Stimulated activated CD8-positive, alpha-beta memory T cell treated with anti-CD3 and anti-CD28 coated beads, Interleukin-15, amount 100 ng/mL, for 24 hours (primary cell): ENCODE results near the gene FGGY.
"Not testable (repeated sequence)": the region's sequence is repeated elsewhere in the genome, so short reads cannot be mapped to it uniquely, and the experiment has no call there.

Experiments used
- DNase-seq: peaks from one replicate; pipeline ENCODE4 v3.0.0-alpha.2; 2020; ENCODE audit warnings: low read depth

FGGY gene

DNA sequence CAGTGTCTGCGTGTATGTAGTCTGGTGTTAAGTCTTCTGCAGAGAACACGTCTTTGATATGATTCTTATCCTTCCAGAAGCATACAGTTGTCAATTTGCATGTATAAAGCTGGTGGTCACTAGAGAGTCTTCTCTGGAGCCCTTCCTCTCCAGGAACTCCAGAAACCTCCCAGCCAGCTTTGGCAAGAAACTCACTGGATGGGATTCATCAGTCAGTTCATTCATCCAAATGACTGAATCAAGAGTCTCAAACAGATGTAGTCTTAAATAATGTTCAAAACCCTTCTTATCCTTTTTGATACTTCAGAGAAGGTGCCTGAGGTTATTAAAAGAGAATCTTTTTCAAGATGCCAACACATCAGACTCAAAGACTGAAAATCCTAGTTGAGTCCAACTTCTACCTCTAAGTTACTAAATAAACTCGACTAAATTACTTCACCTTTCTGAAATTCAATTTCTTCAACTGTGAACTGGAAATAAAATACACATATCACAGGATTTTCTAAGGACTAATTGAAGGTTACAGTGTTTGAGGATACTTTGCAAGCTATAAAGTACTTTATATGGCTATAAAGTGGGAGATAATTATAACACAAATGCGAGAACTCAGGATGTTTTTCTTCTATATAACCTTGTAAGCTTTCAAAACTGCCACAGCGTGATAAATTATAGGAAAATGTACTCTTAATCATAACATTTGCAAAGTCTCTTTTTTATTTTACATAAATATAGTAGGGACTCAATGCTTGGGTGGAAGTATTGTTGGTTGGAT, 252.4 kb downstream of the FGGY start:
- no peak for DNase-seq

DNA sequence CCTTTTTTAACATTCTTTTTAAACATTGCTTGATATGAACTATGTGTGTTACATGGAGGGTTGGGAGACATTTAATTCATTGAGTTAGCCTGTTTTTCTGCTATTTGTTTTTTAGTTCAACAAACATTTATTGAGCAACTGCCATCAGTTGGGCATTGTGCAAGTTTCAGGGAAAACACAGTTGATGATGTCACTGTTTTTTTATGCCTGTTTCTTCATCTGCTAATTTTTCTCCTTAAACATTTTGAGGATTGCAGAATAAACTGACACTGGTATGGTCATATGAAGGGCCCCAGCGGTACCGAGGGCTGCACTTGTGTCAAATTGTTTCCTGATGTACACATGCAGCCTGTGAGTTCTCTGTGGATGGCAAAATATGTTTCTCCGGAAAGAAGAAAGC, 253.0 kb downstream of the FGGY start:
- DNase-seq = no peak

GRCh38 chr1:59552007-59552406, 255.1 kb downstream of the FGGY start:
- no peak for DNase-seq

DNA sequence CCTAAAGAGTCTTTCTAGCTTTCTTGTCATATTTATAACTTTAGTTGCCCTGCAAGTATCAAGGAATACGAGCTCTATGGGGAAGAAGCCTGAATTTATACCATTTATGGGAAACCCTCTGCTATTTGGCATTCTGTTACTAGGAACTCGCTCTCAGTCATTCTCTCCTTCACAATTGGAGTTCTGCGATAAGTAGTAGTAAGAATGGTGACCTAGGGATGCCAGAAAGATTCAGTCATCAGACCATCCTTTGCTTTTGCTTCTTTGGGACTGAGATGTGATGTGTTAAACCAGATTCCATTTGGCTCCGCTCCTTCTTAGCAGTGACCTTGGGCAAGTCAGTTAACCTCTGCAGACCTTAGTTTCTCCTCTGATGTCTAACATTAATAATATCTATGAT, 256.5 kb downstream of the FGGY start:
- DNase-seq = no peak

GRCh38 chr1:59554011-59554663, 257.2 kb downstream of the FGGY start:
- DNase-seq = no peak

DNA sequence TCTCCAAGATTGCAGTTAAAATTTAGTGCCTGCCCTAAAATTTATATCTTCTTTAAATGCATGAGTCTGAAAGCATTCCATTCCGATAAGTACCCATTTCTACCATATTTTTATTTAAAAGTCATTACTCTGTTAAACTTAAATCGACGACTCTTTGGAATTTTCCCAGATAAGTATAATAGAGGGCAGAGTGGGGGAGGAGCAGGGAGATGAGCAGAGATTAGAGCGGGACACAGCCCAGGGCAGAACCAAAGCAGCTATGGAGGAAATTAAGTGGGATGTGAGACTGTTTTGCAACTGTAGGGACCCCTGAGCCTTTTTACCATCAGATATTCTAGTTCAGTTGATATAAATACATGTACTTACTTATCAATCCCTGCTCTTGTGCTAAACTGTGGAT, 257.9 kb downstream of the FGGY start:
- DNase-seq = no peak

DNA sequence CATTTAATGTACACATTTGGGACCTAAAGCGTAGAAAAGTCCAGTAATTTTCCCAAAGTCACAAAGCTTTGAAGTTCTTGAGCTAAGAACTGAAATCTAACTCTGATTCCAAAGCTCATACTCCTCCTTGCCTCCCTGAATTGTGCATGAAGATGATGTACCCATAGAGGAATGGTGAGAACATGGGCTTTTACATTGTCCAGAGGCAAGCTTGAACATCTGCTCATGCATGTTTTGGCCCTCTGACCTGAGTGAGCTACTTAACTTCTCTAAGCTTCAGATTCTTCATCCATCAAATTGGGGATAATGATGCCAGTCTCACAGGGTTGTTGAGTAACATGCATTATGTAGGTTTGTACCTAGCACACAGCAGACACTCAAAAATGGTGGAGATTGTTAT, 259.5 kb downstream of the FGGY start:
- DNase-seq = no peak

- DNase-seq = no peak
Measured at GRCh38 chr1:59556802-59557548, 260.1 kb downstream of the FGGY start.

- DNase-seq = no peak
Measured at GRCh38 chr1:59557549-59557885, 260.6 kb downstream of the FGGY start.

DNA sequence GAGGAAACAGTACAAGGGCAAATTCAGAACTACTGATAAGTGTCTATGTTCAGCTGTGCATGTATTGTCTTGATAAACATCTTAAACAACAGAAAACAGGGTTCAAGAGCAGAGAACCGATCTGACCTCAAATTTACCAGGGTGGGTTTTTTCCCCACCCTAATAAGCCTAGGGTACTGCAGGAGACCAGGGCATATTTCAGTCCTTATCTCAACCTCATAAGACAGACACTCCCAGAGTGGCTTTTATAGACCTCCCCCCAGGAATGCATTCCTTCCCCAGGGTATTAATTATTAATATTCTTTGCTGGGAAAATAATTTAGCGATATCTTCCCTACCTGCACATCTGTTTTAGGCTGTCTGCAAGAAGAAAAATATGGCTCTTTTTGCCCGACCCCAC, 261.7 kb downstream of the FGGY start:
- not testable (repeated sequence) for DNase-seq

DNA sequence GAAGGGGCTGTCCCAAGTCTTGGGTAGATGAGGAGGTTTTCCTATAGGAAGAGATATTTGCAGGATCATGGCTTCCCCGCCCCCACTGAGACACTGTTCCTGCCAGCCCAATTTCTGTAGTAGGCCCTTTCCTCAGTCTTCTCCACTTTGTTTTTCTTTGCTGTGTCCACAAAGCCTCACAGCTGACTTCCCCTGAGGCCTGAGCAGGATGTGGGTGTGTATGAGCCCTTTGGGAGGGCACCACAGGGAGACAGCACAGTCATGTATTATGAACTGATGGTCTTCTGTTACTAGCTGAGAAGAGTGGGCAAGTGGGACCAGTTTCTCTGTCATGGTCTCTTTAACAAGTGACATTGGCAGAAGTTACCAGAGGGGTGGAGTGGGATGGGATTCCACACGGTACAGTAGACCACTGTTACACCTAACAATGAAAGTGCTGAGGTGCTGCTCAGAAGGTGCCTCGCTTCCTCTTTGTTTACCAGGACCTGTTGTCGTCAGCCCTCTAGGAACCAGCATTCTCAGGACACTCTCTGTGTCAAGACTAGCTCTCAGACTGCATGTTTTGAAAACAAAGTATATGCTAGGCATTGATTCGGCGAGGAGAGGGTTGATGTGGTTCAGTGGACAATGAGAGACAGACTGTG, 264.0 kb downstream of the FGGY start:
- no peak for DNase-seq

DNA sequence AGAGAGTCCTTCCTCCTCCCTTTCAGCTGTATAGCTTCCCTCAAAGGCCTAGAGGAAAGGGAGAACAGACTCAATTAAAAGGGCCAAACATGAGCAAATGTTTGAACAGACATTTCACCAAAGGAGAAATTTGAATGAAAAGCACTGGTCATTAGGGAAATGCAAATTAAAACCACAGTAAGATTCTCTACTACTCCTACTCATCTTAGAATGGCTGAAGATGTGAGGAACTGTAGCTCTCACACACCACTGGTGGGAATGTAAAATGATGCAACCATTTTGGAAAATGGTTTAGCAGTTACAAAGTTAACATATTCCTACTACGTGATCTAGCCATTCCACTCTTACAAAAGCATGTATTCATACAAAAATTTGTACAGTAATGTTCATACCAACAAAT, 264.9 kb downstream of the FGGY start:
- no peak for DNase-seq

DNA sequence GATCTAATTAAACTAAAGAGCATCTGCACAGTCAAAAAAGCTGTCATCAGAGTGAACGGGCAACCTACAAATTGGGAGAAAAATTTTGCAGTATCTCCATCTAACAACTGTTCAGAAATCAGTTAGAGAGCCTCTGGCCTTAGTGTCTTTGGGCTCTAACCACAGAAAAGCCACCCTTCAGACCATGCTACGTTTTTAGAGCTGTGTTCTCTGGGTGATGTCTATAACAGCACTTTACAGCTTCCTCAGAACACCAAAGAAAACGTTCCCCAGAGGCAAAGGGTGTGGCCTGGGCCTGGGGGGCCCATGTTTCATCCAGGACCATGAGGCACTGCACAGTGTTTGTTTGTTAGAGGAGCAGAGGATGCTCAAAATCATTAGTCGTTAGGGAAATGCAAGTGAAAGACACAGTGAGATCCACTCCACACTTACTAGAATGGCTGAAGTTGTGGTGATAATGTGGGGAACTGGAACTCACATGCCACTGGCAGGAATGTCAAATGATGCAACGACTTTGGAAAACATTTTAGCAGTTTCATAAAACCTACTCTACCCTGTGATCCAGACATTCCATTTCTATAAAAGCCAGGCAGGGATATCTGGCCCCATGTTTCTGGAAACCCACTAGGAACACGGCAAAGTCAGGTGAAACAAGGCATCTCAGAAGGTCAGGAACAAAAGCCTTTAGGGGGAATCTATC, 267.4 kb downstream of the FGGY start:
- DNase-seq = no peak

GRCh38 chr1:59565611-59566410, 268.9 kb downstream of the FGGY start:
- no peak for DNase-seq

DNA sequence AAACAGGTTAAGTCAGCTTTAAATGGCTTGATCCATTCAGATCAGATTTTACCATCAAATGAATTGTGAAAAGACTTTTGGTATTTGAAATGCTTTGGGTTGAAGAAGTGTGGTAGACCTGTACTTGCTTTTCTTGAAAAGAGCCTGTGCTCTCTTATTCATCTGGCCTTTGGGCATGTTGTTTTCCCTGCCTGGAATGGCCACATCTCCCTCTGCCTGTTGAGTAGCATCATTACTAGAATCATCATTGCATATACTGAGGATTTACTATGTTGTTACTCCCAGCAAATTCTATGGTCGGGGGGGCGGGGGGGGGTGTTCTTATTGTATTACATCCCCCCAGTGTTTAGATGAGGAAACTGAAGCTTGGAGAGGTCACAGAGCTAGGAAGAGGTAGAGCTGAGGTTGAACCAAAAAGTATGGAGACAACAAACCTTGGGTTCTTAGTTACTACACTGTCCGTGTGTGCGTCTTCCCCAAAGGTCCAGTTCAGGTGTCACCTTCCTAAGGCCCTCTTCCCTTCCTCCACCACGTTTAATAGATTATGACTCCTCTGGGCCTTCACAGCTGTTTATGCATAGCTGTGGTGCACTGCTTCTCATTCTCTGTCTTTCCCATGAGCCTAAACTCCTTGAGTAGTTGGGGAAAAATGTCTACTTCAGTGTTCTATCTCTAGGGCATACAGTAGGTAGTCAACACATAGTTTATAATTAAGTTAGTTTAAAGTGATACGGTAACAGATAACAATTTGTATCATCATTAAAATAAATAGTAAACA, 271.5 kb downstream of the FGGY start:
- no peak for DNase-seq

GRCh38 chr1:59569198-59569597, 272.3 kb downstream of the FGGY start:
- no peak for DNase-seq

- no peak for DNase-seq
Measured at GRCh38 chr1:59570524-59570923, 273.6 kb downstream of the FGGY start.

- DNase-seq = no peak
Measured at GRCh38 chr1:59574085-59574484, 277.2 kb downstream of the FGGY start.

GRCh38 chr1:59577774-59578173, 280.9 kb downstream of the FGGY start:
- DNase-seq = no peak

DNA sequence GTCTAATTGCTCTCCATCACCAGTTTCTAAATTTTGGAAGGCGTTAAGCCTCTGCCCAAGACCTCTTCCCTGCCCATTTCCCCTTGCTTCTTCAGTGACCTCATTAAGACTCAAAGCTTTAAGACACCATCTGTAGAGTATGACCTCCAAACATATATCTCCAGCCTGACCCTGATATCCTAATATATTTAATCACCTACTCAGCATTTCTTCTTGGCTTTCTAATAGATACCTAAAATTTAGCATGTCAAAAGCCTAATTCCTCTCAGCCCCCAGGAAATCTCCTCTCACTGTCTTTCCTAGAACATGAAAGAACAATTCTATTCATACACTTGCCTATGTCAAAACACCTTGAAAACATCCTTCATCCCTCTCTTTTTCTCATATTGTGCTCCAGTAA, 282.3 kb downstream of the FGGY start:
- DNase-seq = no peak

DNA sequence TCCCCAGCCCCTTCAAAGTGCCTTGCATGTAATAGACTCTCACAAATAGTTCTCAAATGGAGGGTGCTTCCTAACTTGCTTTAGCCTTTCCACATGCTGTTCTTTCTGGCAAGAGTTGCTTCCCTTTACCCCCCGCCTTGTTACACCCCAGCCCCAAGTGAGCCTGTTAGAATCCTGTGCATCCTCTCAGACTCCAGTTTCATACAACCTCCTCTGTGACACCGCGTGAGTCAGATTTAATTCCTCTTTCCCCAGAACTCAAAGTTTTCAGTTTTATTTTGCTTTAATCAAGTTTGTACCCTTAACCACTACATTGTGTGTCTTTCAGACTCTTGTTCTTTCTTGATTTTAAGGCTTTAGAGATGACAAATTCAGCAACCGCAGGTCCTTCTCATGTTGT, 283.4 kb downstream of the FGGY start:
- no peak for DNase-seq
